Measurements from ENCODE around the gene SUGP1.
A peak's percentile ranks its signal among the peaks of the same experiment; 100 is the strongest.

The SUGP1 gene

DNA sequence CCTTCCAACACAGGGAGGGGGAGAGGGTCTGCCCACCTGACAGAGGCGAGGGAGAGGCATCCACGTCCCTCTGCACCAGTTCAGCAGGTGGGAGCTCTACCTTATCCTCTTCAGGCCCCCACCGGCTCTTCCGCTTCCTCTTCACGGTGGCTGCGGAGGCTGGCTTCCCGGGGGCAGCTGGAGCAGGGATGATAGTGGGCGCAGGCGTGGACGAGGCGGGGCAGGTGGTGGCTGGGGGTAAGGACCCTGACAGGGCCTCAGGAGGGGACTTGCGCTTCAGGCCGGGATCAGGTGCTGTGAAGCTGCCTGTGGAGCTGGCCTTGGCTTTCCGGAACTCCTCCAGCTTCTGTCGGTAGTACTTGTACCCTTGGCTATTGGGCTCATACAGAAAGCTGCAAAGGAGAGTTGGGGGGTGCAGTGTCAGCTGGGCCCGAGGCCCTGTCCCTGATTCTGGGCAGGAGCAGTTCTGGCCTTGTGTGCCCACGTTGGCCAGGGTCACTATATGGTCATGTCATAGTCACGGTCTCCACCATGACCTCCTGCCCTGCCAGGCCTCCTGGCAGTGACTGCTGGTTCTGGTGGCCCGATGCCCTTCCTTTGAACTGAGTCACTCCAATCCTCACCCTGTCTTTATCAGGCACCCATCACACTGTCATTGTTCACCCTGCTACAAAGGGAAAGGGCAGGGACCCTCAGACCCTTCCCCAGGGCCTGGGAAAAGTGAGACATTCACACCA, 23.2 kb downstream of the SUGP1 start:
- no peak for DNase-seq (ENCODE audit: low spot score)

DNA sequence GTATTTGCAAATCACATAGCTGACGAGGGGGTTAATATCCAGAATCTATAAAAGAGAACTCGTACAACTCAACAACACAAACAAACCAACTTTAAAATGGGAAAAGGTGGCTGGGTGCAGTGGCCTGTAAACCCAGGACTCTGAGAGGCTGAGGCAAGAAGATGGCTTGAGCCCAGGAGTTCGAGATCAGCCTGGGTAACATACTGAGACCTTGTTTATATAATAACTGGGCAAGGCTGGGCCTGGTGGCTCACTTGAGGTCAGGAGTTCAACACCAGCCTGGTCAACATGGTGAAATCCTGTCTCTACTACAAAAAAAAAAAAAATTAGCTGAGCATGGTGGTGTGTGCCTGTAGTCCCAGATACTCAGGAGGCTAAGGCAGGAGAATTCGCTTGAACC, 25.4 kb downstream of the SUGP1 start:
- DNase-seq (ENCODE audit: low spot score): no peak

DNA sequence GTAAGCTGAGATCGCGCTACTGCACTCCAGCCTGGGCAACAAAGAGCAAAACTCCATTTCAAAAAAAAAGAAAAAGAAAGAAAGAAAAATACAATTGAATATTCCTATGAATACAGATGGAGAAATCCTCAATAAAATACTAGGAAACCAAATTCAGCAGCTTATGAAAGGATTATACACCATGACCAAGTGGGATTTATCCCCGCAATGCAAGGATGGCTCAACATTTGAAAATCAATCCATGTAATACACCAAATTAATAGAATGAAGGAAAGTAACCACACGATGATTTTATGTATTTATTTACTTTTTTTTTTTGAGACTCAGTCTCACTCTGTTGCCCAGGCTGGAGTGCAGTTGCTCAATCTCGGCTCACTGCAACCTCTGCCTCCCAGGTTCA, 27.7 kb downstream of the SUGP1 start:
- no peak for DNase-seq (ENCODE audit: low spot score)

DNA sequence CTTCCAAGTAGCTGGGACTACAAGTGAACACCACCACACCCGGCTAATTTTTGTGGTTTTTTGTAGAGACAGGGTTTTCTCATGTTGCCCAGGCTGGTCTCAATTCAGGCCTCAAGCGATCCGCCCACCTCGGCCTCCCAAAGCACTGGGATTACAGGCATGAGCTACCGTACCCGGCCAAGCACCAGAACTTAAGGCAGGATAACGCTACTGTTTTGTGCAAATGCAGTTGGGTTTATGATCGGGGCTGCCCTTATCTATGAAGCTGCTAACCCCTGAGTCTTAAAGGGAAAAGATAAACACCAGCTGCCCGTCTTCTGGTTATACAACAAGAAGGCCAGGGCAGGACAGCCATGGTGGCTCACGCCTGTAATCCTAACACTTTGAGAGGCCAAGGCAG, 34.6 kb downstream of the SUGP1 start:
- DNase-seq (ENCODE audit: low spot score): no peak

DNA sequence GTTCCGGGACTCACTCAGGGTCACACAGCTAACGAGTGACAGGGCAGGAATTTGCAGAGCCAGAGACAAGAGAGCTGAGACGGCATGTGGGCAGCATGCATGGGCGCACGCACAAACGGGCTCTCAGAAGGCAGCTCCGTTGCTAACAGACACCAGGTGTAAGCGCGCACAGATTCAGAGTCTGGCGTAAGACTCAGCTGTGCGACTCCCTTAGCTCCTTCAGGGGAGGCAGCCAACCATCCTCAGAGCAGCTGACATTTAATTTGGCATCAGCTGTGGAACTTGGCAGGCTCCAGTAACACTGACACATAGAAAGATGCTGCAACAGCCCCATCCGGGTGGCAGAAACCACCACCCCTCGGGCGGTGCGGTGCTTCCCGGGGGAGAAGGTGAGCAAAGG, 39.7 kb downstream of the SUGP1 start:
- DNase-seq (ENCODE audit: low spot score): peak; percentile 72

DNA sequence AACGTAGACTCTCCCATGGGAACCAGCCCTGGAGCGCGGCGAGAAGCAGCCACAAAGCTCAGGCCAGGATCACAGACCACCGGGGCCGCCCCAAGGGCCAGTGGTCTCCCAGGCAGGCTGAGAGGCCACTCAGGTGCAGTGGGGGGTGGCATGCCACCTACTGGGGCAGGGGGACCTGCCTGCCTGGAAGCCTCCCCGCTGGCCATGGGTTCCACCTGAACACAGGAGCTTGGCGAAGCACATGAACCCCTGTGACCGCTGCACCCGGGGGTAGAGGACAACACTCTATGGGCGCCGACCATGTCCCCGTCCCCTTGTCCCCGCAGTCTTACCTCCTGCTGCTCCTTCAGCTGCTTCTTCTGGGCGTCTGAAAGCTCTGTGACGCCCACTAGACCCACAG, 40.5 kb downstream of the SUGP1 start:
- no peak for DNase-seq (ENCODE audit: low spot score)

DNA sequence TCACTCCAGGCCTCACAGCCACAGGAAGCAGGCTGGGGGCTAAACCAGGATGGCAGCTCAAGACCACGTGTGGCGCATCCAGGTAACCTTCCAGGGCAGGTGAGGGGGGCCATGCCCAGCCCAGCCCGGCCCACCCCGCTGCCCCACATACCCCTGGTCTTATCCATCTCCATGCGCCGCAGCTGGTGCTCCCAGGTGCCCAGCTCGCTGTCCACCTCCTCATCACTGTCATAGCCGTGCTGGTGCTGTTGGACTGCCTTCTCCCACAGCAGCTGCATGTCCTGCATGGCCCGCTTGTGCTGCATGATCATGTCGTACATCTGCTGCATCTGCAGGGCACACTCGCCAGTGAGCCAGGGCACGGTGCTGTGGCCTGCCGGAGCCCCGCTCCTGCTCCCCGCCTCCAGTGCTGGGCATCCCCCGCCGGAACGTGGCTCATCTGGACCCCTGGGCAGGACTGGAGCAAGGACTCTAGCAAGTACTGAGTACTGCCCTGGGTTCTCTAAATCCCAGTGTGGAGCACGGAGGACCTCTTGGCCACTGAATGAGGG, 41.2 kb downstream of the SUGP1 start:
- DNase-seq (ENCODE audit: low spot score): no peak

DNA sequence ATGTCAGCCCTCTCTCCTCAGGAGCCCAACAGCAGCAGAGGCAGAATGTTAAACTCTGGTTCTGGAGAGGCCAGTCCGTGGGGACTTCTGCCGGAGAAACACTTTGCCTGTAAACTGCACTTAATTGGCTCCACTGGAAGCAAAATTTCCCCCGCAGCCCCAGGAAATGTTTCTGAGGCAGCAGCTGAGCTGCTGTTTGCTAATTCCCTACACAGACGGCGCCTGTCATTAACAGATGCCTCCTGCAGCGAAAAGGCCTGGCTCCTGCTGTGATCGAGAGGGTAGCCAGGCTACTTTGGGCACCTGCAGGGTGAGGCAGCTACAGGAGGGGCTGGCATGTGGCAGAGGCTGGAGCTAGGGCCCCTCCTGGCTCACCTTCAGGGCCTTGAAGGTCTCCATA, 42.0 kb downstream of the SUGP1 start:
- peak; percentile 34 for DNase-seq (ENCODE audit: low spot score)

DNA sequence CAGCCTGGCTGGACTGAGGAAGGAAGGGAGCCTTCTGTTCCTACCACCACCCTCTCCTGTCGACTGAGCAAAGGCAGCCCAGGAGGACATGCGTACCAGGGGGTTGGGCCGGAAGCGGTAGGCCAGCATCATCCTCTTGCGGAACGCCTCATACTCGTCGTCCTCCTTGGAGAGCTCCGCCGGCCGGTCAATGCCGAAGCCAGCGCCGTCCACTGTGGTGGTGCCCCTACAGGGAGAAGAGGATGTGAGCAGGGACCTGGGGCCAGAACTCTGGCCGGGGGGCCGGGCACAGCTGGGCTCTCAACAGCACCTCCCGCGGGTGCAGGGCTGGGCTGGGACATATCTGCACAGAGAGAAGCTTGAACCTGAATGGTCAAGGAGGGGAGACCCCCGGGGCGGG, 43.5 kb downstream of the SUGP1 start:
- no peak for DNase-seq (ENCODE audit: low spot score)

DNA sequence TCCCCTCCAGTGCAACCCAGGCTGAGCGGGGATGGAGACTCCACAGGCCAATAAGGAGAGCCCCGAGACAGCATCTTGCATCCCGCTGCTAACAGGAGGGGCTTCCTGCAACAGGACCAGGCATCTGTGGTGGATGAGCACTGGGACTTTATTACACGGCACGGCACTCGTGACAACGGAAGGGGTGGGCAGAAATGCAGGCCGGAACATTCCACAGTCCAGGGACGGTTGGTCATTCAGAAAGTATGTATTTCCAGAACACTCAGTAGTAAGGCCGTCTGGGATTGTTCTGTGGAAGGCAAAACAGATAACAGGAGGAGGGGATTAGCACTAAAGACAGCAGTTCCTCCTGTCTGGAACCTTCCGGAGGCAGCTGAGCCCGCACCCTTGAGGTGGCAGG, 43.9 kb downstream of the SUGP1 start:
- DNase-seq (ENCODE audit: low spot score): no peak

DNA sequence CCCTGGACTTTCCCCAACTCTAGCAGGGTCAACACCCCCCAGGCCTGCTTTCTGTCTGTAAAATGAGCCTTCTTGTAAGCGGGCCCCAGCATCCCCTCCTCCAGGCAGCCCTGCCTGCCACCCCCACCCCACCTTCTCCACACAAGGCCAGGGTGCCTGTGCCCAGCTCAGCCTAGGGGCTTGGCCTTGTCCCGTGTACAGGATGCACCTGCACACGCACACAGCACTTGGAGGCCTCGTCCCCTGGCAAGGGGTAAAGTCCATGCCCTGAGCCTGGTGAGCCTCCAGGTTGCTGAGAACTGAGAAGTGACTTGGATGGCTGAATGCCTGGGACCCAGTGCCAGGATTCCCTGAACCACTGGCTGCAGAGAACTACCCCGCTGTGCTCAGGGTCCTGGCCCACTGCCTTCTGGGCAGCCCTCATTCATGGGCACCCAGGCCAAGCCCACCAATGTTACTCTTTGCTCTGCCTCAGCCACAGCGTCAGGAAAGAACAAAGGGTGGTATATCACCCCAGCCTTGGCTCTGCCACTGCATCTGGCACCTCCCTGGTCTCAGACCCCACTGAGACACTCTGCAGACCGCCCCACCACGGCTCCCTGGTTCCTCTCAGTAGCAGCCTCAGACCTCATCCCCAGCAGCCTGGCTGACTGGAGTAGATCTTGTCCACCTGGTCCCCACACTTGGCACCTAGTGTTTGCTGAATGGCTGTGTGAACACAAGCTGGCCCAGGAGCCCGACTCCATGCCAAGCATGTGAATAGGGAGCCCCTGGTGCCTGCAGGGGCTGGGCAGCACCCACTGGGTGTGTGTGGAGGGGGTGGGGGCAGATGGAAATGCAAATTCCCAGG, 45.4 kb downstream of the SUGP1 start:
- no peak for DNase-seq (ENCODE audit: low spot score)

DNA sequence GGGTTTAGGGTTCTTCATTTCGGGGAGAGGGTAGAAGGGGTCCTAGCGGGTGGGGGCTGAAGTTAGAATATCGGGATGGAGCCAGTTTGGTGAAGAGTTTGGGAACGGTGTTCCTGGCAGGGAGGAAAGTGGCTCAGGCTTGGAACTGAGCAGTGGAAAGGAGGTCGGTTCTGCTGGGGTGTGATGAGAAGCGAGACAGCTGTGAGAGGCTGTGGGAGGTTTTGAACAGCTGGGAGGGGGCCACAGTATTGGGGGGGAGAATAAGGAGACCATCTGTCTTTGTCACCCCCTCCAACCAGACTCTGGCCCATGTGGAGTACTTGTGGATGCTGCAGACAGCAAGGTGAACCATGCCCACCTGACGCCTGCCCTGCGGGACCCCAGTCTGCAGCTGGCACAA, 46.2 kb downstream of the SUGP1 start:
- no peak for DNase-seq (ENCODE audit: low spot score)

DNA sequence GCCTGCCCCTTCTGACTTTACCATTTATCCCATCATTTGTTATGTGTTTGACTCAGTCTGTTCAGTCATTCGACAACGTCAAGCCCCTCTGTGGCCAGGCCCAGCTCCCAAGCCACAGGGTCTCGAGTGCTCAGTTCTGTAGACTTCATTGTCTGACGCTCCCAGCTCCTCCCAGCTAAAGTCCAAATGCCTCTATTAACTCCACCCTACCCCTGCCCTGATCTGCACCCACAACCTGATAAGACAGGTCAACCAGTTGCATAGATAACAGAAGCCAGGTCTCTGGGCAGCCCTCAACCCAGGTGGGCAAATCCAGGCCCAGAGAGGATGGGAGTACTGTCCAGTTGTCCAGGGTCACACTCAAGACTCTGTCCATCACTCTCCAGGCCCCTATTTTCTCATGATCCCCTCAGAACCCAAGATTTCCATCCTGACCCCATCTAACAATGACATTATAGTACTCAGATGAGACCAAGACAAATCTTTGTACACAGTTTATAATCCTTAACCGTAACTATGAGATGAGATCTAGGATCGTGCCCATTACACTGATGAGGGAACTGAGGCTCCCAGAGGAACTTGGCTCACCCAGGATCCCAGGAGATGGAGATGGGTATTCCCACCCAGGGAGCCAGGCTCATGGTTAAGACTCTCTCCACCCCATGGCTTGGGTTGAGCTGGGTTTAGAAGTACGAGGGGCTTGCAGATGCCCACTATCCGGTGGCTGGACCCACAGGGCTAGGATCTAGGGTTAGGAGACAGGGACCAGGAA, 48.3 kb downstream of the SUGP1 start:
- DNase-seq (ENCODE audit: low spot score): no peak

DNA sequence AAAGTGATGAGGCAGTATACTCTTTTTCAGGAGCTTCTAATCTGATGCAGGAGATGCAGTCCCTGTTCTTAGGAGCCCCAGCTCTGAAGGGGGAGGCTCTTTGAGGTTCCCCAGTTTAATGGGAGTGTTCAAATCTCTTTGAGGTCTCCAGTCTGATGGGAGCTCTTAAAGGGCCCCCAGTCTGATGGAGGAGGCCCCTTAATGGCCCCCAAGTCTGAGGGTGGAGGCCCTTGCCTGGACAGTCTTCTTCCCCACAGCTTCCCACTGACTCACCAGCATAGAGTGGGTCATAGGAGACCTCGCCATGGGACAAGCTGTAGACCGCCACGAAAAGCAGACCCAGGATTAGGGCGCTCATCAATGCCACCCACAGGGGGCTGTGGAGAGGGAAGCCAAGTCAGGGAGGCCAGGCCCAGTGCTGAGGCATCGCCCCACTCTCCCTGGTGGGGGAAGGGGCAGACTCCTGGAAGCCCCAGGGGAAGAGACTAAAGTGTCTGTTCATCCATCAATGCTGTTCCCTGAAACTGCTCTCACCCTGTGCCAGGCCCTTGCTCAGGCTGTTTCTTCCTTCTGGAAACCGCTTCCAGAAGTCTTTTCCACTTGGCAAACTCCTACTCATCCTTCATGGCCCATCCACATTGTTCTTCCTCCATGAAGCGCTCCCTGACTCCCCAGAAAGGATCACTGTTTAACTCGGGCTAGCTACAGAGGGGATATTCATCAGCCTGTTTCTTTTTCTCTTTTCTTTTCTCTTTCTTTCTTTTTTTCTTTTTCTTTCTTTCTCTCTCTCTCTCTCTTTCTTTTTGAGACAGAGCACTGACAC, 49.3 kb downstream of the SUGP1 start:
- DNase-seq (ENCODE audit: low spot score): no peak

DNA sequence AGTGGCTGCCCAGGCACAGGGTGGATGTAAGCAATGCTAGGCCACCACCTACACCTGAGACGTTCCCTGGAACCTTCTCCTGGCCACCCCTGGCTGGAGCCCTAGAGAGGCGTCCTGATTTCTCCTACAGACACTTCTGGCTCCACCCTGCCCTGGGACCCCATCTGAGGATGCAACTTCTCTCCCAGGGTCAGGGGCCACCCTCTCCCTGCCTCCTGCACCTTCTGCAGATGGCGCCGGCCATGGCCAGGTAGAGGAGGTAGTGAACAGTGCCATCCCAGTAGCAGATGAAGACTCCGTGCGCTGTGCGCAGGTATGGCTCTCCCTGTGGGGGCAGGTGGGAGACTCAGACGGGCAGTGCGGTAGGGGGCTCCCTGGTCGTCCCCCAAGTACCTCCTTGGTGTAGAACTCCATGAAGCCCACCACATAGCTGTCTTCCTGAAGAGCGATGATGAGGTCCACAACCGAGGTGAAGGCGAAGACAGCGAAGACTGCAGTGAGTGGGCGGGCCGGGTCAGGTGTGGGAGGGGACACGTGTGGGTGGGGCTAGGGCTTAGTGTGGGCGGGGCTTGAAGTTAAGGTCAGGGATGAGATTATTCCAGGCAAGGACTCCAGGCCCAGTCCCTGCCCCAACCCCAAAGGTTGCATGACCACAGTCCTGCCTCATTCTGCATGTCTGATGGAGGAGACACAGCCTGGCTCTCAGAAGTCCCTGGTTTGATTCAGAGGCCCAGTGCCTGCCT, 50.2 kb downstream of the SUGP1 start:
- no peak for DNase-seq (ENCODE audit: low spot score)

DNA sequence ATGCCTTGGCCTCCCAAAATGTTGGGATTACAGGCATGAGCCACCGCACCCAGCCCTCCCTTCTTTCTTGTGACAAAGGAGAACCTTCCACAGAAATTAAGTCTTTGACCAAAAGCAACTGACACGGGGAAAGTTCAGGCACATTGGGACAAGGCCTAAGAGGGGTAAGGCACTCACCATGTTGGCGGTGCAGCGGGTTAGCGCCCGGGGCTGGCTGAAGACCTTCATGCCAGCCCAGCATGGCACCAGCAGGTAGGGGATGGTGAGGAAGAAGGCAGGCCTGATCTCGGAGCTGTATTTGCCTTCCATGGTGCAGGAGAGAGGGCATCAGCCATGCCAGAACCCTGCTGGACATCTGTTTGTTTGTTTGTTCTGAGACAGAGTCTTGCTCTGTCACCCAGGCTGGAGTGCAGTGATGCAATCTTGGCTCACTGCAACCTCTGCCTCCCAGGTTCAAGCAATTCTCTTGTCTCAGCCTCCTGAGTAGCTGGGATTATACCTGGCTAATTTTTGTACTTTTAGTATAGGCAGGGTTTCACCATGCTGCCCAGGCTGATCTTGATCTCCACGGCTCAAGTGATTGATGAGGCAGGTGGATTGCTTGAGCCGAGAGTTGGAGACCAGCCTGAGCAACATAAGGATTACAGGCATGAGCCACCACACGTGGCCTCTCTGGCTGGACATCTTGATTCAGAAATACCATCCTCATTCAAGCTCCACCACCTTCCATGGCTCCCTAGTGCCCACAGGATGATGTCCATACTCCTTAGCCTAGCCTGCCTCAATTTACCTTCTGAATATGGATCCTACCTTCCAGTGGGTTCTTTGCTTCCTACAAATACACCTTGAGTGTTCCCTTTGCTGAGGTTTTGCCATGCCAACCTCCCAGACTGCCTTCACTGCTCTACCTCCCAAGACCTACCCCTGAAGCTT, 51.6 kb downstream of the SUGP1 start:
- no peak for DNase-seq (ENCODE audit: low spot score)

DNA sequence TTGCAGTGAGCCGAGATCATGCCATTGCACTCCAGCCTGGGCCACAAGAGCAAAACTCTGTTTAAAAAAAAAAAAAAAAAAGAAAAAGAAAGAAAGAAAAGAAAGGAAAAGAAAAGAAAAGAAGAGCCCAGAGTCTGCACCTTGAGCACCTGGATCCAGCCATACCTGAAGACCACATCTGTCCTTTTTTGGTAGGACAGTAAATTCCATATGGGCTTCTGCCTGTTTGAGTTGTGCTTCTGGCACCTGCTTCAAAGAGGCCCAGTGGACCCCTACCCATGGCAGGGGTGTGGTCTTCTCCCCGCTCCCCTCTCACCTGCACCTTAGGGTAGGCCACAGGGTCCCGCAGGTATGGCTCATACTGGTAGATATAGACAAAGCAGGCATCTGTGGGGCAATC, 53.0 kb downstream of the SUGP1 start:
- DNase-seq (ENCODE audit: low spot score): no peak

DNA sequence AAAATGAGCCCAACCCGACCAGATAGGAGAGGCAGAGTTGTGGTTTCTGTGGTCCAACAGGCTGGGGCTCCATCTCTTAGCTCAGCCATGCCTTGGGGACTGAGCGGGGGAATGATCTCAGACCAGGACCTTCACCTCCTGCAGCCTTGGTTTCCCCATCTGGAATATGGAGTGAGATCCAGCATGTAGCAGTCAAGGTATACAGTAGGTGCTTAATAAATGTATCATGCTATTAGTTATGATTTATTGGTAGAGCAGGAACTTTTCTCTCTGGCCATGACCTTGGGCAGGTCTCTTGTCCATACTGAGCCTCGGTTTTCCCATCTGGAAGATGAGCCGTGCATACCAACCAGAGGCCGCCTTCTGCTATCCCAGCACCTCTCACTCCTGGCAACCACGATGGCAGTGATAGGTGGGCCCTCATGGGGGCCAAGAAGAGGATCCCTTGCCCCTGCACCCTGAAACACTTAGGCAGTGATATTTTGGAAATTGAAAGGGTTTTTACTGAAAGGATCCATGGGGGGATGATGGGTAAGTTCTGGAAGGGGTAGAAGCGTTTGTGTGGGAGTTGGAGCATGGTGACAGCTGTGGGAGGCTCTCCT, 56.3 kb downstream of the SUGP1 start:
- DNase-seq (ENCODE audit: low spot score): no peak

Data from Ammon's horn (tissue), 1 donor.